ENCODE data around the gene FBXO21.

GRCh38 chr12:117147639-117148038 is 42.6 kb downstream of the FBXO21 start:
- TF ChIP-seq CTCF (optimal IDR thresholded peaks at IDR 0.05 in 1 of 3, IDR thresholded peaks at IDR 0.05 in 1 of 3, conservative IDR thresholded peaks at IDR 0.05 in 1 of 3; ENCODE audit: extremely low read depth in 1 of 3, insufficient read depth in 2 of 3, low read length in 3 of 3) (no peak), EZH2 (IDR thresholded peaks at IDR 0.05; ENCODE audit: low read length) (no peak)
